Activated CD8-positive, alpha-beta T cell treated with anti-CD3 and anti-CD28 coated beads for 36 hours (primary cell): ENCODE results near the gene GATB. TPM values are rescaled to one million over a fixed set of nuclear protein-coding genes. Genes with fewer than 3 reads are reported as not detected.

ENCODE experiments used
- ATAC-seq: fragments of 200-7000 bp; cut with Tn5 transposase; one replicate; pipeline ENCODE4 v1.10.0; 2021; ENCODE audit warnings: mild to moderate bottlenecking, moderate library complexity
- CTCF ChIA-PET: fragments of 350-600 bp; sonication (Branson Sonifier 250); formaldehyde crosslinking; loops from one replicate; lab custom pipeline; 2021; ENCODE audit warnings: antibody characterized with exemption; lab: Charles Lee
- POLR2A ChIA-PET: fragments of 350-600 bp; sonication (Branson Sonifier 250); formaldehyde crosslinking; loops from one replicate; lab custom pipeline; 2021; ENCODE audit warnings: antibody characterized with exemption; lab: Charles Lee
- DNase-seq: peaks from one replicate; pipeline ENCODE4 v3.0.0-alpha.2; 2020
- H3K27ac Mint-ChIP-seq: one replicate; pipeline ENCODE4 v1.8.0; 2021; ENCODE audit warnings: mild to moderate bottlenecking, mixed read lengths
- H3K27me3 Mint-ChIP-seq: one replicate; pipeline ENCODE4 v1.8.0; 2021; ENCODE audit warnings: mixed read lengths
- H3K36me3 Mint-ChIP-seq: one replicate; pipeline ENCODE4 v1.8.0; 2021; ENCODE audit warnings: low read depth, mixed read lengths
- H3K4me1 Mint-ChIP-seq: one replicate; pipeline ENCODE4 v1.8.0; 2021; ENCODE audit warnings: low read depth, mixed read lengths
- H3K4me3 Mint-ChIP-seq: one replicate; pipeline ENCODE4 v1.8.0; 2021; ENCODE audit warnings: mild to moderate bottlenecking, moderate library complexity, mixed read lengths
- H3K9me3 Mint-ChIP-seq: one replicate; pipeline ENCODE4 v1.8.0; 2021; ENCODE audit warnings: mixed read lengths
- CTCF ChIP-seq: fragments of 200-600 bp; IDR thresholded peaks from one replicate; pipeline ENCODE4 v1.8.0; 2022; ENCODE audit warnings: antibody characterized with exemption, mild to moderate bottlenecking
- intact Hi-C: fragments of 100-400 bp; cut with micrococcal nuclease; formaldehyde crosslinking; loops from one replicate; pipeline ENCODE4 v1.10.0; 2022
- total RNA-seq, 2 experiments: library from RNA; stranded (reverse); gene quantifications; one replicate each; pipeline ENCODE4 v1.2.3, GENCODE V29; 2021

The GATB gene
- total RNA-seq, 2 experiments from 2014 or later = 19.1 to 22.3 TPM

GRCh38 chr4:151753056-151753455 lies 7.8 kb downstream of the GATB start:
- no peaks in the 10 kb centered on the region for H3K27me3 Mint-ChIP-seq
- no peak overlapping the region for H3K27ac Mint-ChIP-seq
- CTCF ChIA-PET = no interaction called here
- no peak overlapping the region for H3K4me3 Mint-ChIP-seq
- peak; percentile 59 for DNase-seq
- intact Hi-C loops = no loop called here
- POLR2A ChIA-PET = interaction anchor here (0.8 kb wide), 1 partner anchor 297 kb away, joined by 3 read pairs; no protein-coding TSS in a partner anchor
- ATAC-seq = peak; percentile 94
- no peaks in the 10 kb centered on the region for H3K9me3 Mint-ChIP-seq
- peaks cover 34% of the 10 kb centered on the region for H3K36me3 Mint-ChIP-seq
- no peak for TF ChIP-seq CTCF
- H3K4me1 Mint-ChIP-seq = peaks cover 12% of the 10 kb centered on the region

DNA sequence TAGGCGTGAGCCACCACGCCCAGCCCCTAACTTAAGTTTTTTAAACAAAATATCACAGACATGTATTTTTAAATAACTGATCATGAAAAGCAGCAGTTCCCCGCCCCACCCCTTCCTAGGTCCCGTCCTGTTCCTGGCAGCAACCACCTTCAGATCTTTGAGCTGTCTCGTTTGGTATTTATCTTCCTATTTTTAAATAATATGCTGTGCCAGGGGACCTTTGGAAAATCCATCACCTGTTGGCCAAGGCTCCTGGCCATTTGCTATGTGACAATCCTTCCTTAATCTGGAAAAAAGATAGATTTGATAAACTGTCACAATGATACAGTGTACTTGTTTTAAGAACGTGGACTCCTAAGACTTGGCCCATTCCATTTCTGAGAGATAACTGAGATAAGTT lies 10.7 kb downstream of the GATB start:
- ChIA-PET POLR2A (no interaction called here), CTCF (interaction anchor here (1.0 kb wide), 1 partner anchor 20 kb away, joined by 3 read pairs; no protein-coding TSS in a partner anchor)
- no peak for TF ChIP-seq CTCF
- ATAC-seq = no peak
- intact Hi-C loops = no loop called here
- Mint-ChIP-seq H3K9me3 (no peaks in the 10 kb centered on the region), H3K4me1 (peaks cover 12% of the 10 kb centered on the region), H3K27me3 (no peaks in the 10 kb centered on the region), H3K4me3 (no peak overlapping the region), H3K27ac (no peak overlapping the region), H3K36me3 (peaks cover 33% of the 10 kb centered on the region)
- DNase-seq = no peak

DNA sequence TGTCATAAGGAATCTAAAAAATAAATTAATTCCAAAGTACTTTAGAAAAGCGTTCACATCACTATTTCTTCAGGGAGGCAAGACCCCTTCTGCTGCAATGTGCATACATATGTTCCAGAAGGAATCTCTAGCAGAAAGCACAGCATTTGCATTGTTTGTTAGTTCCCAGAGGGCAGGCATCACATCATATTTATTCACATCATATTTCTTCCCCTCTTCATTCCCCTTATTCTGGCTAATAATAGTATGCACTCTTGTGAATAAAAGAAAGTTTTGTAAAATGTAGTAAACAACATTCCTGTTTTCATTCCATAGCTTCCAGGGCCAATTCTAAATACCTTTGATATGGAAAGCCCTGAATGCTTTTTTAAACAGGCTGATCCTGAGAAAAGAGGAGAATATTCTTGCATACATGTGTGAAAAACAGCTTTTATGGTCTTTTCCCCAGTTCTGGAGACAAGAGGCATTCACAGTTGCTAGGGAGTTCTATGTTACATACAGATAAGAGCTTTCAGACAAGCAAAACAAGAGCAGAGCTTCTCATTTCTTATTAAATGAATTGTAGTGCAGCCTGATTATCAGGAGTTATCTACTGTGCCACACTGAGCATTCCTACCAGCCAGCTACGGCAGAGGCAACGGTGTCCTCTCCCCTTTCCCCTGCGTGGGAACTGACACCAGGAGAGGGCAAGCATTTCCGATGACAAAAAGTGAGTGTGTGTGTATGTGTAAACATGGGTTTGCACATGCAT lies 15.2 kb downstream of the GATB start:
- no peak for TF ChIP-seq CTCF
- H3K36me3 Mint-ChIP-seq = peaks cover 19% of the 10 kb centered on the region
- no peak overlapping the region for H3K4me3 Mint-ChIP-seq
- intact Hi-C loops = no loop called here
- no peak overlapping the region for H3K27ac Mint-ChIP-seq
- H3K9me3 Mint-ChIP-seq = no peaks in the 10 kb centered on the region
- no peaks in the 10 kb centered on the region for H3K27me3 Mint-ChIP-seq
- ATAC-seq (no peak), DNase-seq (no peak)
- CTCF ChIA-PET = no interaction called here
- no peaks in the 10 kb centered on the region for H3K4me1 Mint-ChIP-seq
- POLR2A ChIA-PET = no interaction called here

DNA sequence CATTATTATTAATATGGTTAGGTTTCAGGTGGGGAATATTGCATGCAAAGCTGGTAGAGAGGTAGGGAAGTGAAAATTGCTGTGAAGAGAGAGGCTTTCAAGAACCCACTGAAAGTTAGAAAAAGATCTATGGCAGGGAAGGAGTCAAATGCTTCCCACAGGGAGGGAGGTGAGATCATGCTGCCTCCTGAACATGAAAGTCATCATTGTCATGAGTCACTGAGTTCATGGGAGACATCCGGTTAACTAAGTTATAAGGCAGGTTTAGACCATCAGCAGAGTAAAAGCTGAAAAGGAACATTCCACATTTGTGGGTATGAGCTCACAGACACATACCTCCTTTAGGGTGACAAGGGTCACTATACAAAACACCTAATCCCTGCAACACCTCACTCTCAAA lies 16.2 kb downstream of the GATB start:
- peaks cover 17% of the 10 kb centered on the region for H3K36me3 Mint-ChIP-seq
- intact Hi-C loops = no loop called here
- no peak for TF ChIP-seq CTCF
- H3K27me3 Mint-ChIP-seq = no peaks in the 10 kb centered on the region
- H3K4me3 Mint-ChIP-seq = no peak overlapping the region
- no peaks in the 10 kb centered on the region for H3K9me3 Mint-ChIP-seq
- no peaks in the 10 kb centered on the region for H3K4me1 Mint-ChIP-seq
- POLR2A ChIA-PET = no interaction called here
- DNase-seq = no peak
- ATAC-seq = no peak
- no peak overlapping the region for H3K27ac Mint-ChIP-seq
- CTCF ChIA-PET = no interaction called here

DNA sequence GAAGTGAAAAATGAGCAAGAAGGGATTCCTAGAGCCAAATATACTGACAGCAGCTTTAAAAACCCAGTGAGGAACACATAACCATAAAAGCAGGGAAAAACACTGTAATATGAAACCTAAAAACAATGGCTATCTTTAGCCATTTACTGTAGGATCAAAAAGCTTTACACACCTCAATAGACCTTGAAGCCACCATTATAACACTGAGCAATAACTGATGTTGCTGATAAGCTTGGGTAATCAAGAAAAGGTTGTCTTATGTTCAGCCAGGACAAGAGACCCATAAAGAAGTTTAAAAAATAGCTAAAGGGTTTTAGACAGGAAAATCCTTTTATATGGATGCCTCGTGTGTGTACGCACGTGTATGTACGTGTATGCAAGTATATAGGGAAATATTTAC lies 16.9 kb downstream of the GATB start:
- intact Hi-C loops = no loop called here
- Mint-ChIP-seq H3K9me3 (no peaks in the 10 kb centered on the region), H3K27ac (no peak overlapping the region), H3K4me1 (no peaks in the 10 kb centered on the region), H3K27me3 (no peaks in the 10 kb centered on the region), H3K4me3 (no peak overlapping the region), H3K36me3 (peaks cover 17% of the 10 kb centered on the region)
- DNase-seq (no peak), ATAC-seq (no peak)
- no peak for TF ChIP-seq CTCF
- ChIA-PET CTCF (interaction anchor here (1.1 kb wide), 1 partner anchor 96 kb away, joined by 3 read pairs; no protein-coding TSS in a partner anchor), POLR2A (no interaction called here)
